PFSK-1 (cell line): ENCODE data around the gene FOXP4.

Experiments
- FOXP2 ChIP-seq: optimal IDR thresholded peaks from 2 replicates; pipeline ENCODE3; 2011; ENCODE audit warnings: borderline replicate concordance, control low read depth, inconsistent platforms; ENCODE audit not compliant: insufficient read depth; ENCODE audit errors: extremely low read length, extremely low read depth
- POLR2AphosphoS5 ChIP-seq: IDR thresholded peaks from 2 replicates; pipeline ENCODE4 v1.6.1; 2012; ENCODE audit warnings: low read depth, mild to moderate bottlenecking, control low read depth, low read length, moderate library complexity
- SIN3A ChIP-seq: IDR thresholded peaks from 2 replicates; pipeline ENCODE4 v1.6.1; 2012; ENCODE audit warnings: mild to moderate bottlenecking, low read length, moderate library complexity, borderline replicate concordance; ENCODE audit not compliant: insufficient read depth
- TAF1 ChIP-seq: IDR thresholded peaks from 2 replicates; pipeline ENCODE4 v1.6.1; 2012; ENCODE audit warnings: low read length, control low read depth, borderline replicate concordance; ENCODE audit not compliant: insufficient read depth
- TF ChIP-seq, protein P1 (sequence below), 2 experiments: IDR thresholded peaks; 2 replicates each; pipeline versions ENCODE4 v1.6.1 to v1.8.0; 2011 to 2012; ENCODE audit warnings: low read depth in 2 of 2, low read length in 2 of 2, control low read depth in 1 of 2, inconsistent platforms in 1 of 2, mild to moderate bottlenecking in 1 of 2, moderate library complexity in 1 of 2; ENCODE audit not compliant: insufficient read depth in 1 of 2

Gene FOXP4

DNA sequence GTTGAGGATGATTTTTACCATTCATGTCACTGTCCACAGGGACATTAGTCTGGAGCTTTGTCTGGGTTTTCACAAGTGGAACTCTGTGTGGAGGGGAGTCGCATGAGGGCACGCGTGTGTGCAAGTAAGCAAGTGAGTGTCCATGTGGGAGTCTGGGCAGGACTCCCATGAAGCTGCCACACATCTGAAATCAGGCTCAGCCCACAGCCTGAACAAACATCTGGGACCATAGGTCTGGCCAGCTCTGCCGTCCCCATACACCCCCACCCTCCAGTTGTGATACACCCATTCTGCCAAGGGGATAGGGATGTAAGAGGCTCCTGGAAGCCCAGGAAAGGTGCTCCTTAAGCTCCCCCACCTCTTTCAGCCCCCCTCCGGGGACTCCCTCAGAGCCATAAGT is 17.1 kb upstream of the FOXP4 start:
- TF ChIP-seq TAF1 (no peak), POLR2AphosphoS5 (no peak), FOXP2 (no peak), SIN3A (no peak)
- TF ChIP-seq, protein P1, sequence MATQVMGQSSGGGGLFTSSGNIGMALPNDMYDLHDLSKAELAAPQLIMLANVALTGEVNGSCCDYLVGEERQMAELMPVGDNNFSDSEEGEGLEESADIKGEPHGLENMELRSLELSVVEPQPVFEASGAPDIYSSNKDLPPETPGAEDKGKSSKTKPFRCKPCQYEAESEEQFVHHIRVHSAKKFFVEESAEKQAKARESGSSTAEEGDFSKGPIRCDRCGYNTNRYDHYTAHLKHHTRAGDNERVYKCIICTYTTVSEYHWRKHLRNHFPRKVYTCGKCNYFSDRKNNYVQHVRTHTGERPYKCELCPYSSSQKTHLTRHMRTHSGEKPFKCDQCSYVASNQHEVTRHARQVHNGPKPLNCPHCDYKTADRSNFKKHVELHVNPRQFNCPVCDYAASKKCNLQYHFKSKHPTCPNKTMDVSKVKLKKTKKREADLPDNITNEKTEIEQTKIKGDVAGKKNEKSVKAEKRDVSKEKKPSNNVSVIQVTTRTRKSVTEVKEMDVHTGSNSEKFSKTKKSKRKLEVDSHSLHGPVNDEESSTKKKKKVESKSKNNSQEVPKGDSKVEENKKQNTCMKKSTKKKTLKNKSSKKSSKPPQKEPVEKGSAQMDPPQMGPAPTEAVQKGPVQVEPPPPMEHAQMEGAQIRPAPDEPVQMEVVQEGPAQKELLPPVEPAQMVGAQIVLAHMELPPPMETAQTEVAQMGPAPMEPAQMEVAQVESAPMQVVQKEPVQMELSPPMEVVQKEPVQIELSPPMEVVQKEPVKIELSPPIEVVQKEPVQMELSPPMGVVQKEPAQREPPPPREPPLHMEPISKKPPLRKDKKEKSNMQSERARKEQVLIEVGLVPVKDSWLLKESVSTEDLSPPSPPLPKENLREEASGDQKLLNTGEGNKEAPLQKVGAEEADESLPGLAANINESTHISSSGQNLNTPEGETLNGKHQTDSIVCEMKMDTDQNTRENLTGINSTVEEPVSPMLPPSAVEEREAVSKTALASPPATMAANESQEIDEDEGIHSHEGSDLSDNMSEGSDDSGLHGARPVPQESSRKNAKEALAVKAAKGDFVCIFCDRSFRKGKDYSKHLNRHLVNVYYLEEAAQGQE (IDR thresholded peaks at IDR 0.05; ENCODE audit: insufficient read depth in 1 of 2, low read depth in 2 of 2, low read length in 2 of 2) = no peak

DNA sequence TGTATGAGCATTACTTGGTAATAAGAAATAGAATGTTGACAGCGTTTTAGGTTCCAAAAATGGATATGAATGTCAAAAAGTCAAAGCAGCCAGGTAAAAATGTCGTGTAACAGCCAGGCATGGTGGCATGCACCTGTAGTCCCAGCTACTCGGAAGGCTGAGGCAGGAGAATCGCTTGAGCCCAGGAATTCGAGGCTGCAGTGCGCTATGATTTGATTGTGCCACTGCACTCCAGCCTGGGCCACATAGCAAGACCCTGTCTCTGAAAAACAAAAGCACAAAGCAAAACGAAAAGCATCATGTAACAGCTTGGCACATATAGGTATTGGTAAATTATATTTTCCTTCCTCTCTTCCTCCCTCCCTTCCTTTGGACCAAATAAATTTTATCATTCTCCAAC is 16.2 kb upstream of the FOXP4 start:
- TF ChIP-seq POLR2AphosphoS5 = no peak
- TF ChIP-seq, protein P1 (IDR thresholded peaks at IDR 0.05; ENCODE audit: insufficient read depth in 1 of 2, low read depth in 2 of 2, low read length in 2 of 2) = no peak
- no peak for TF ChIP-seq SIN3A
- TF ChIP-seq TAF1 = no peak
- TF ChIP-seq FOXP2 = no peak

DNA sequence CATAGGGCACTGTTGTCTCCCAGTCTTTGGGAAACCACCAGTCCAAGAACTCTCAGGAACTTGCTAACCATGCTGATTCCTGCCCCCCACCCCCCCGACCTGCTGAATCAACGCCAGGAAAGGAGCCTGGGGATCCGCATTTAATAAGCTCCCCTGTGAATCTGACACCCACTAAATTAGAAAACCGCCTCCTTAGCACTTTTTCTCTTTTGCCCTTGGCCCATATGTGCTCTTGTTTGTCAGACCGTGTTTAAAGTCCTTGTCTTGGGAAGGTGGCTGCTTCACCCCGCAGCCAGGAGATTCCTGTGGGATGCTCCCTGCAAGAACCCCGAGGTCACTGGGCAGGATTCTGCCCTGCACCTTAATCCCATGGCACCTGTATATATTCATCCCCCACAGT is 15.7 kb upstream of the FOXP4 start:
- TF ChIP-seq TAF1 (no peak), SIN3A (no peak), FOXP2 (no peak), POLR2AphosphoS5 (no peak)
- TF ChIP-seq, protein P1 (IDR thresholded peaks at IDR 0.05; ENCODE audit: insufficient read depth in 1 of 2, low read depth in 2 of 2, low read length in 2 of 2) = no peak

DNA sequence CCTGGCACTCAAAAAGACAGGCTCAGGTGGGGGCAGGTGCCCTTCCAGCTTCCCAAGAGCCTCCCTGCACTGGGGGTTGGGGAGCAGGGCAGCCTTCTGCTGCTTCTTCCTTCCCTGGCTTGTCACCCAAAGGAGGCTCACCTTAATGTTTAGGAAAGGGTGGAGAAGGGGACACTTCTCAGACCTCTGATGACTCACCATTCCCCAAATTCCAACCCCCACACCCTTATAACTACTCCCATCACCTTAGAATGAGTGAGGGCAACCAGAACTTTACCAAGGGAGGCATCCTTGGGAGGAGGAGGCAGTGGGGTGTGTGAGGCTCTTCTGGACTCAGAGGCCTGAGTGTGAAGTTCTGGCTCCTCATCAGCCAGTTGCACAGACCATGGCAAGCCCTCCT is 15.2 kb upstream of the FOXP4 start:
- TF ChIP-seq SIN3A = no peak
- TF ChIP-seq POLR2AphosphoS5 = no peak
- TF ChIP-seq TAF1 = no peak
- TF ChIP-seq, protein P1 (IDR thresholded peaks at IDR 0.05; ENCODE audit: insufficient read depth in 1 of 2, low read depth in 2 of 2, low read length in 2 of 2) = no peak
- TF ChIP-seq FOXP2 = no peak
